SK-N-SH treated with all-trans-retinoic acid at 6 μM for 48 hours (cell line): Measurements from ENCODE around the gene L3HYPDH.

Source experiments
- ISL1 ChIP-seq: fragments of 250-450 bp; sonication (Bioruptor Pico); IDR thresholded peaks from 2 replicates; pipeline ENCODE4 v2.1.2; 2022; ENCODE audit warnings: mild to moderate bottlenecking, moderate library complexity
- RARB ChIP-seq: fragments of 250-450 bp; sonication (Bioruptor Pico); IDR thresholded peaks from 2 replicates; pipeline ENCODE4 v1.8.0; 2021; ENCODE audit warnings: mild to moderate bottlenecking, moderate library complexity
- SNAI2 ChIP-seq: fragments of 250-450 bp; sonication (Bioruptor Pico); IDR thresholded peaks from 2 replicates; pipeline ENCODE4 v1.5.0; 2020; ENCODE audit warnings: mild to moderate bottlenecking, moderate library complexity
- TCF4 ChIP-seq: fragments of 250-450 bp; sonication (Bioruptor Pico); IDR thresholded peaks from 2 replicates; pipeline ENCODE4 v1.8.0; 2021; ENCODE audit warnings: mild to moderate bottlenecking, moderate library complexity, borderline replicate concordance
- TF ChIP-seq, protein P1 (sequence below): fragments of 250-450 bp; sonication (Bioruptor Pico); IDR thresholded peaks from 2 replicates; pipeline ENCODE4 v1.8.0; 2020; ENCODE audit warnings: mild to moderate bottlenecking, moderate library complexity, borderline replicate concordance

DNA sequence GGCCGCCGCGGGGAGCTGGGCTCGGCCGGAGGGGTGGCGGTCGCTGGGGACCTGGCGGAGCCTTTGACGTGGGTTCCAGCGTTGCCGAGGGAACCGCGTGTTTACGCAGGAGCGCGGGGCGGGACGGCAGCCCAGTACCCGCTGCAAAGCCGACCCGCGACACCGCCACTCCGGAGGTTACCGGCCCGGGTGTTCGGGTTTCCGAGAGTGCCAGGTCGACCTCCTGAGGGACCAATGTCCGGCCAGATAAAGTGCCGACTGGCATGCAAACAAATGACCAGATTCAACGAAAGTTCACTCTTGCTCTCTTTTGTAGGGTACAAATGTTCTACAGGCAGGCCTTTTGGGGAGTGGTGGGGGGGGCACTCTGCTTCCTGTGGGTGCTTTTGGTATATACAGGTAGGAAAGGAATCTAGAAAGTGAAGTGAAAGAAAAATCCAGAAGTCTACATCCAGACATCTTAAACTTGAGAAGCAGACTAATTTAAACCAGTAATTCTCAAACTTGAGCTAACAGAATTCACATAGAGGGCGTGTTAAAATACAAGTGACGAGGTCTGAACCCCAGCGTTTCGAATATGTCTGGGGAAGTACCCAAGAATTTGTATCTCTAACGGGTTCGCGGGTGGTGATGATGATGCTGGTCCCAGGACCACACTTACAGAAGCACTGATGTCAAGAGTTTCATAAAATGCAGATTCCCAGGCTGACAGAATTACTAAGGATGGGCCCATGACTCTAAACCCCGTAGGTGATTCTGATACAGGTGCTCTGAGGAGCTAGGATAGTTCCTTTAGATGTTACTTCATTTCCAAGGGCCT lies 18.7 kb downstream of the L3HYPDH start, which contains the start of gene GPR135:
- no peak for TF ChIP-seq SNAI2 (CRISPR knock-in tag)
- TF ChIP-seq TCF4 (CRISPR knock-in tag) = no peak
- TF ChIP-seq, protein P1, sequence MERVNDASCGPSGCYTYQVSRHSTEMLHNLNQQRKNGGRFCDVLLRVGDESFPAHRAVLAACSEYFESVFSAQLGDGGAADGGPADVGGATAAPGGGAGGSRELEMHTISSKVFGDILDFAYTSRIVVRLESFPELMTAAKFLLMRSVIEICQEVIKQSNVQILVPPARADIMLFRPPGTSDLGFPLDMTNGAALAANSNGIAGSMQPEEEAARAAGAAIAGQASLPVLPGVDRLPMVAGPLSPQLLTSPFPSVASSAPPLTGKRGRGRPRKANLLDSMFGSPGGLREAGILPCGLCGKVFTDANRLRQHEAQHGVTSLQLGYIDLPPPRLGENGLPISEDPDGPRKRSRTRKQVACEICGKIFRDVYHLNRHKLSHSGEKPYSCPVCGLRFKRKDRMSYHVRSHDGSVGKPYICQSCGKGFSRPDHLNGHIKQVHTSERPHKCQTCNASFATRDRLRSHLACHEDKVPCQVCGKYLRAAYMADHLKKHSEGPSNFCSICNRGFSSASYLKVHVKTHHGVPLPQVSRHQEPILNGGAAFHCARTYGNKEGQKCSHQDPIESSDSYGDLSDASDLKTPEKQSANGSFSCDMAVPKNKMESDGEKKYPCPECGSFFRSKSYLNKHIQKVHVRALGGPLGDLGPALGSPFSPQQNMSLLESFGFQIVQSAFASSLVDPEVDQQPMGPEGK (CRISPR knock-in tag) = no peak
- TF ChIP-seq ISL1 (CRISPR knock-in tag) = no peak
- TF ChIP-seq RARB = no peak
